Left lung (tissue), 10 donors: ENCODE measurements around the gene RASAL2. TPM values are rescaled to one million over a fixed set of nuclear protein-coding genes. Genes with fewer than 3 reads are reported as not detected.
A peak's percentile ranks its signal among the peaks of the same experiment; 100 is the strongest.

Source experiments
- ATAC-seq: fragments of 200-7000 bp; cut with Tn5 transposase; one replicate; pipeline ENCODE4 v1.9.1; 2020; ENCODE audit warnings: moderate library complexity
- DNase-seq, 4 donors: peaks; one replicate each; pipeline ENCODE4 v3.0.0-alpha.2; 2013 to 2020
- H3K27ac ChIP-seq, 2 donors: fragments of 200-600 bp; sonication (generic) in 1 of 2; one replicate each; pipeline versions ENCODE4 v1.5.0 to v1.8.0; 2020 to 2021
- H3K27me3 ChIP-seq, 2 donors: fragments of 200-600 bp; sonication (generic) in 1 of 2; one replicate each; pipeline versions ENCODE4 v1.5.0 to v1.8.0; 2020 to 2021
- H3K36me3 ChIP-seq, 2 donors: fragments of 200-600 bp; sonication (generic) in 1 of 2; one replicate each; pipeline versions ENCODE4 v1.5.0 to v1.8.0; 2020 to 2021
- H3K4me1 ChIP-seq, 2 donors: fragments of 200-600 bp; one replicate each; pipeline ENCODE4 v1.8.0; 2021
- H3K4me3 ChIP-seq, 2 donors: fragments of 200-600 bp; sonication (generic) in 1 of 2; one replicate each; pipeline versions ENCODE4 v1.5.0 to v1.8.0; 2020 to 2021; ENCODE audit warnings: mild to moderate bottlenecking in 1 of 2
- H3K9me3 ChIP-seq, 2 donors: fragments of 200-600 bp; sonication (generic) in 1 of 2; one replicate each; pipeline versions ENCODE4 v1.5.0 to v1.8.0; 2020 to 2021
- intact Hi-C, 2 donors: fragments of 100-400 bp; cut with DNase I; formaldehyde crosslinking; loops; one replicate each; pipeline versions ENCODE4 v1.11.2 to v1.14.2; 2022
- polyA plus RNA-seq, 6 donors: library from polyadenylated mRNA; unstranded; fragments of 120-200 nt; gene quantifications; one replicate each; pipeline ENCODE4 v1.2.1, GENCODE V29; 2013; ENCODE audit not compliant: insufficient read length in 6 of 6
- total RNA-seq, 2 donors: library from RNA; stranded (reverse); fragmentation: NEBNext Ultra II Directional; extraction: Animal tissue kit (Norgen Biotek cat#: 25700); gene quantifications; one replicate each; pipeline ENCODE4 v1.2.1, GENCODE V29; 2021
- TF ChIP-seq, protein P1 (sequence below), 2 donors: fragments of 200-600 bp; sonication (generic) in 1 of 2; IDR thresholded peaks; one replicate each; pipeline versions ENCODE4 v1.5.0 to v1.8.0; 2021; ENCODE audit warnings: antibody characterized with exemption in 2 of 2
- donor health status: DM: no; HTN: yes; CAD: no.
- donor health status: DM: no; HTN: no; CAD: no.

RASAL2 gene
- total and polyA plus RNA-seq, 8 donors = 26.4 to 35.6 (median 29.5) TPM

DNA sequence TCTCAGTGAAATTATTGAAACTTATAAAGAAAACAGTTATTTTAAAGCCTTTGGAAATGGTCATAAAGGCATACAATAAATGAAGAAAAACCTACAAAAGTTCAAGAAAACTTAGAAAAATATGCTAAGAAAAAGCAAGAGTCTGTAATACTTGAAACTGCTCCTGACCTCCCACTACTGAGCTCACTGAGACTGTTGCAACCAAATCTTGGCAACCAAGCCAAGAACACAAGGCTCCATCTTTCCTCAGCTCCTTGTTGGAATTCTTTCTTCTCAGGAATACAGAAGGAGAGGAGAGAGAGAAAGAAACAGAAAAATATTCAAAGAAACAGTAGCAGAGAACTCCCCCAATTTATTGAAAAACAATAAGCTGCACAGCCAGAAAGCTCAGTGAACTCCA, 160.5 kb downstream of the RASAL2 start:
- Histone ChIP-seq H3K4me3 (no peak overlapping the region), H3K36me3 (no peaks in the 10 kb centered on the region), H3K27ac (no peak overlapping the region), H3K9me3 (peaks cover 0 to 17% of the 10 kb centered on the region in 2 donors), H3K27me3 (no peaks in the 10 kb centered on the region), H3K4me1 (no peaks in the 10 kb centered on the region)
- DNase-seq (no peak), ATAC-seq (no peak)
- TF ChIP-seq, protein P1, sequence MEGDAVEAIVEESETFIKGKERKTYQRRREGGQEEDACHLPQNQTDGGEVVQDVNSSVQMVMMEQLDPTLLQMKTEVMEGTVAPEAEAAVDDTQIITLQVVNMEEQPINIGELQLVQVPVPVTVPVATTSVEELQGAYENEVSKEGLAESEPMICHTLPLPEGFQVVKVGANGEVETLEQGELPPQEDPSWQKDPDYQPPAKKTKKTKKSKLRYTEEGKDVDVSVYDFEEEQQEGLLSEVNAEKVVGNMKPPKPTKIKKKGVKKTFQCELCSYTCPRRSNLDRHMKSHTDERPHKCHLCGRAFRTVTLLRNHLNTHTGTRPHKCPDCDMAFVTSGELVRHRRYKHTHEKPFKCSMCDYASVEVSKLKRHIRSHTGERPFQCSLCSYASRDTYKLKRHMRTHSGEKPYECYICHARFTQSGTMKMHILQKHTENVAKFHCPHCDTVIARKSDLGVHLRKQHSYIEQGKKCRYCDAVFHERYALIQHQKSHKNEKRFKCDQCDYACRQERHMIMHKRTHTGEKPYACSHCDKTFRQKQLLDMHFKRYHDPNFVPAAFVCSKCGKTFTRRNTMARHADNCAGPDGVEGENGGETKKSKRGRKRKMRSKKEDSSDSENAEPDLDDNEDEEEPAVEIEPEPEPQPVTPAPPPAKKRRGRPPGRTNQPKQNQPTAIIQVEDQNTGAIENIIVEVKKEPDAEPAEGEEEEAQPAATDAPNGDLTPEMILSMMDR (IDR thresholded peaks at IDR 0.05) = no peak
- intact Hi-C loops = no loop called here

- intact Hi-C loops = no loop called here
- TF ChIP-seq, protein P1 (IDR thresholded peaks at IDR 0.05) = no peak
- H3K9me3 ChIP-seq = peaks cover 0 to 12% of the 10 kb centered on the region in 2 donors
- DNase-seq (no peak), ATAC-seq (no peak)
- no peaks in the 10 kb centered on the region for H3K27me3 ChIP-seq
- no peak overlapping the region for H3K4me3 ChIP-seq
- H3K4me1 ChIP-seq = peaks cover 3 to 8% of the 10 kb centered on the region in 2 donors
- no peak overlapping the region for H3K27ac ChIP-seq
- no peaks in the 10 kb centered on the region for H3K36me3 ChIP-seq
Observed at GRCh38 chr1:178258536-178258935, 164.6 kb downstream of the RASAL2 start.

DNA sequence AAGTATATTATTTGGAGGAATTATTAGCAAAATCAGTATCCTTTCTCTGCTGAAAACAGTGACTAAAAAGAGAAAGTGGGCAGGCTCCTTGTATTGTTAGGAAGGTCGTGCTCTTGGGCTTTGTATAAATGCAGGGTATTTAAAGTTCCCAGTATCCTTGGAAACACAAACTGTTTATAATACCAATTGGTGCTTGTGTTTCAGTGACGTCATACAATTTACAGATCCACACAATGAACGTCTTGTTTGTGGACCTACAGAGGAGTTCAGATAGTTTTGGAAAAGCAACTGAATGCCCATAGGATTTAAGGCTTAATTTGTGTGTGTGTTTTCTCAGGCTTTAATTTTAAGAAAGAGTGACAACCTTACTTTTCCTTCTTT, 168.2 kb downstream of the RASAL2 start:
- Histone ChIP-seq H3K27me3 (no peaks in the 10 kb centered on the region), H3K9me3 (no peaks in the 10 kb centered on the region), H3K4me1 (peaks cover 3 to 10% of the 10 kb centered on the region in 2 donors), H3K27ac (no peak overlapping the region), H3K36me3 (no peaks in the 10 kb centered on the region), H3K4me3 (no peak overlapping the region)
- TF ChIP-seq, protein P1 (IDR thresholded peaks at IDR 0.05) = no peak
- peak; percentile 38 for ATAC-seq
- intact Hi-C loops = no loop called here
- DNase-seq = peak in 2 of 4 donors; percentile 27 to 55

GRCh38 chr1:178263341-178263740, 169.4 kb downstream of the RASAL2 start:
- TF ChIP-seq, protein P1 (IDR thresholded peaks at IDR 0.05) = no peak
- DNase-seq (no peak), ATAC-seq (peak; percentile 76)
- no peaks in the 10 kb centered on the region for H3K27me3 ChIP-seq
- no peaks in the 10 kb centered on the region for H3K9me3 ChIP-seq
- peaks cover 3 to 10% of the 10 kb centered on the region in 2 donors for H3K4me1 ChIP-seq
- intact Hi-C loops = no loop called here
- peak overlapping the region in 1 of 2 donors; percentile 28 for H3K27ac ChIP-seq
- H3K36me3 ChIP-seq = no peaks in the 10 kb centered on the region
- H3K4me3 ChIP-seq = no peak overlapping the region

- intact Hi-C loops = no loop called here
- H3K27ac ChIP-seq = no peak overlapping the region
- no peak for DNase-seq
- H3K36me3 ChIP-seq = no peaks in the 10 kb centered on the region
- no peaks in the 10 kb centered on the region for H3K9me3 ChIP-seq
- H3K4me3 ChIP-seq = no peak overlapping the region
- ATAC-seq = no peak
- no peaks in the 10 kb centered on the region for H3K27me3 ChIP-seq
- TF ChIP-seq, protein P1 (IDR thresholded peaks at IDR 0.05) = no peak
- peaks cover 3 to 10% of the 10 kb centered on the region in 2 donors for H3K4me1 ChIP-seq
Observed at GRCh38 chr1:178266113-178266512, 172.2 kb downstream of the RASAL2 start.
